Activated T-cell treated with anti-CD3 and anti-CD28 coated beads for 24 hours (primary cell): ENCODE results near the gene AKR1C1.
"Not testable (repeated sequence)": the region's sequence is repeated elsewhere in the genome, so short reads cannot be mapped to it uniquely, and the experiment has no call there.

Experiments used
- DNase-seq: peaks from one replicate; pipeline ENCODE4 v3.0.0-alpha.2; 2020; ENCODE audit warnings: low read depth

AKR1C1 gene

GRCh38 chr10:5019770-5020612 is 56.8 kb downstream of the AKR1C1 start:
- not testable (repeated sequence) for DNase-seq

GRCh38 chr10:5021624-5022290 is 58.5 kb downstream of the AKR1C1 start:
- not testable (repeated sequence) for DNase-seq

- DNase-seq: no peak
These were observed 60.1 kb downstream of the AKR1C1 start for GRCh38 chr10:5023177-5023805.

GRCh38 chr10:5025461-5025881 is 62.3 kb downstream of the AKR1C1 start:
- not testable (repeated sequence) for DNase-seq

- DNase-seq: no peak
These were observed 67.8 kb downstream of the AKR1C1 start for GRCh38 chr10:5030989-5031388.

GRCh38 chr10:5031588-5031987 is 68.4 kb downstream of the AKR1C1 start:
- DNase-seq: not testable (repeated sequence)

GRCh38 chr10:5032444-5032843 is 69.2 kb downstream of the AKR1C1 start:
- DNase-seq: not testable (repeated sequence)
